GM23338 (cell line): ENCODE measurements around the gene TOMM40. TPM values are rescaled to one million over a fixed set of nuclear protein-coding genes. Genes with fewer than 3 reads are reported as not detected.

Experiments
- ATAC-seq: fragments of 200-7000 bp; cut with Tn5 transposase; 3 replicates; pipeline ENCODE4 v1.9.1; 2020
- DNase-seq: peaks from one replicate; pipeline ENCODE4 v3.0.0-alpha.2; 2015; ENCODE audit warnings: low spot score
- H2AFZ ChIP-seq: fragments of 200-600 bp; sonication (generic); 2 replicates; pipeline ENCODE4 v1.8.0; 2016; ENCODE audit warnings: antibody characterized with exemption, mild to moderate bottlenecking, moderate library complexity
- H3F3A ChIP-seq: fragments of 200-600 bp; sonication (generic); replicated peaks from 2 replicates; pipeline ENCODE4 v1.8.0; 2017; ENCODE audit warnings: antibody characterized with exemption, mixed run types, low read depth
- H3K27ac ChIP-seq: fragments of 200-600 bp; sonication (generic); 2 replicates; pipeline ENCODE4 v1.6.1; 2016; ENCODE audit warnings: low read depth
- H3K27me3 ChIP-seq: fragments of 200-600 bp; sonication (generic); 2 replicates; pipeline ENCODE4 v1.8.0; 2016; ENCODE audit warnings: mild to moderate bottlenecking, mixed run types, moderate library complexity; ENCODE audit not compliant: insufficient read depth
- H3K36me3 ChIP-seq: fragments of 200-600 bp; sonication (generic); 2 replicates; pipeline ENCODE4 v1.8.0; 2016; ENCODE audit warnings: mild to moderate bottlenecking; ENCODE audit not compliant: insufficient read depth
- H3K4me1 ChIP-seq: fragments of 200-600 bp; sonication (generic); 2 replicates; pipeline ENCODE4 v1.8.0; 2016; ENCODE audit warnings: mild to moderate bottlenecking, moderate library complexity; ENCODE audit not compliant: insufficient read depth
- H3K4me2 ChIP-seq: fragments of 200-600 bp; sonication (generic); 2 replicates; pipeline ENCODE4 v1.7.1; 2017; ENCODE audit warnings: mixed run types
- H3K4me3 ChIP-seq: fragments of 200-600 bp; sonication (generic); 2 replicates; pipeline ENCODE4 v1.6.1; 2016; ENCODE audit warnings: mixed run types
- H3K79me2 ChIP-seq: fragments of 200-600 bp; sonication (generic); replicated peaks from 2 replicates; pipeline ENCODE4 v1.8.0; 2017; ENCODE audit warnings: mild to moderate bottlenecking; ENCODE audit not compliant: insufficient read depth
- H3K9me2 ChIP-seq: fragments of 200-600 bp; sonication (generic); 2 replicates; pipeline ENCODE4 v1.8.0; 2017; ENCODE audit not compliant: insufficient read depth
- H4K20me1 ChIP-seq: fragments of 200-600 bp; sonication (generic); replicated peaks from 2 replicates; pipeline ENCODE4 v1.8.0; 2017; ENCODE audit warnings: mild to moderate bottlenecking; ENCODE audit not compliant: insufficient read depth
- H3K27ac Mint-ChIP-seq: 2 replicates; pipeline ENCODE4 v1.8.0; 2020; ENCODE audit warnings: inconsistent platforms, mild to moderate bottlenecking, moderate library complexity, mixed read lengths
- H3K27me3 Mint-ChIP-seq: 3 replicates; pipeline ENCODE4 v1.8.0; 2022; ENCODE audit warnings: low read depth, mild to moderate bottlenecking, moderate library complexity, mixed read lengths, inconsistent platforms; ENCODE audit not compliant: insufficient read depth, poor library complexity
- H3K36me3 Mint-ChIP-seq: 3 replicates; pipeline ENCODE4 v1.8.0; 2021; ENCODE audit warnings: low read depth, mild to moderate bottlenecking, inconsistent platforms, moderate library complexity, mixed read lengths
- H3K4me1 Mint-ChIP-seq: 3 replicates; pipeline ENCODE4 v1.8.0; 2020; ENCODE audit warnings: mild to moderate bottlenecking, inconsistent platforms, mixed read lengths
- H3K4me3 Mint-ChIP-seq: 3 replicates; pipeline ENCODE4 v1.8.0; 2021; ENCODE audit warnings: moderate library complexity, mild to moderate bottlenecking, inconsistent platforms, mixed read lengths
- H3K9me3 Mint-ChIP-seq: 3 replicates; pipeline ENCODE4 v1.8.0; 2020; ENCODE audit warnings: moderate library complexity, mild to moderate bottlenecking, inconsistent platforms, mixed read lengths
- CREB1 ChIP-seq: fragments of 250-450 bp; sonication (Bioruptor Pico); IDR thresholded peaks from 2 replicates; pipeline ENCODE4 v1.5.0; 2020; ENCODE audit warnings: low read depth, mild to moderate bottlenecking, moderate library complexity
- EZH2 ChIP-seq: fragments of 200-600 bp; sonication (generic); IDR thresholded peaks from one replicate; pipeline ENCODE4 v1.8.0; 2017; ENCODE audit warnings: antibody characterized with exemption, mild to moderate bottlenecking, low read depth; ENCODE audit not compliant: unreplicated experiment
- EZH2phosphoT487 ChIP-seq: fragments of 200-600 bp; sonication (generic); IDR thresholded peaks from one replicate; pipeline ENCODE4 v1.8.1; 2018; ENCODE audit warnings: antibody characterized with exemption; ENCODE audit not compliant: unreplicated experiment
- JUNB ChIP-seq: IDR thresholded peaks from one replicate; pipeline ENCODE4 v1.6.1; 2016; ENCODE audit warnings: antibody characterized with exemption; ENCODE audit not compliant: unreplicated experiment
- NANOG ChIP-seq: IDR thresholded peaks from 2 replicates; pipeline ENCODE4 v1.6.1; 2016; ENCODE audit warnings: antibody characterized with exemption, borderline replicate concordance
- ZNF114 ChIP-seq: fragments of 250-450 bp; sonication (Bioruptor Pico); IDR thresholded peaks from 2 replicates; pipeline ENCODE4 v1.5.0; 2020; ENCODE audit warnings: mild to moderate bottlenecking, moderate library complexity
- ZNF331 ChIP-seq: fragments of 250-450 bp; sonication (Bioruptor Pico); IDR thresholded peaks from 2 replicates; pipeline ENCODE4 v1.5.0; 2020; ENCODE audit warnings: low read depth, mild to moderate bottlenecking, moderate library complexity
- polyA plus RNA-seq: library from polyadenylated mRNA; unstranded; fragments of >200 nt; fragmentation: Nextera tagmentation; extraction: Ambion mirVana; gene quantifications from 2 replicates; pipeline ENCODE4 v1.2.1, GENCODE V29; 2016
- total RNA-seq: library from RNA; depleted of rRNA; stranded (reverse); fragments of >200 nt; shearing (Covaris generic); gene quantifications from 2 replicates; pipeline ENCODE4 v1.2.3, GENCODE V29; 2014
- TF ChIP-seq, protein P1 (sequence below), 2 experiments: fragments of 200-600 bp in 1 of 2; sonication (generic) in 1 of 2; conservative IDR thresholded peaks; 2 replicates each; pipeline versions ENCODE4 v1.5.1 to v1.6.1; 2016 to 2017; ENCODE audit warnings: antibody characterized with exemption in 2 of 2, low read depth in 2 of 2, mild to moderate bottlenecking in 2 of 2, moderate library complexity in 1 of 2
- TF ChIP-seq, protein P2 (sequence below): IDR thresholded peaks from one replicate; pipeline ENCODE4 v1.6.1; 2018; ENCODE audit warnings: antibody characterized with exemption; ENCODE audit not compliant: unreplicated experiment

TOMM40 gene
- total and polyA plus RNA-seq, 2 experiments from 2014 or later: 142 to 273 TPM

DNA sequence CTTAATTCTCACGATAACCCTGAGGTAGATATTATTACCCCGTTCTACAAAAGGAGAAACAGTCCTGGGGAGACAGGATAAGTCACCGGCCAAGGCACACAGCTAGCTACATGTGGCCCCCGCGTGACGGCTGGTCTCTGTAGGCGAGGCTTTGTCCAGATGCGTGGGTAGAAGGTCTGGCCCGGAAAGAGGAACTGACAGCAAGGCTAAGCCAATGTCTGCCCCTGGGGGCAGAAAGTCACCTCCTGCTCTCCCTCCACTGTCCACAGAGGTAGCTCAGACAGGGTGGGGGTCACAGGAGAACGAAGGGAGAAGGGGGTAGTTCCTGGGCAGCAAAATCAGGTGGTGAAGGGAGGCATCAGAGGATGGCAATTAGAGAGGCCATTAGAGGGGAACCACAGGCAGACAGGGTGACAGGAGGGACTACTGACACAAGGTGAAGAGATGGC, 52.8 kb downstream of the TOMM40 start:
- Histone ChIP-seq H2AFZ (no peak overlapping the region), H3K27me3 (no peaks in the 10 kb centered on the region), H3K4me1 (no peaks in the 10 kb centered on the region), H3K36me3 (no peaks in the 10 kb centered on the region), H3F3A (no peaks in the 10 kb centered on the region), H3K4me3 (no peak overlapping the region), H3K27ac (no peak overlapping the region), H4K20me1 (no peaks in the 10 kb centered on the region), H3K9me2 (no peaks in the 10 kb centered on the region), H3K4me2 (no peak overlapping the region), H3K79me2 (no peaks in the 10 kb centered on the region)
- no peak overlapping the region for H3K27ac Mint-ChIP-seq
- no peak overlapping the region for H3K4me3 Mint-ChIP-seq
- H3K4me1 Mint-ChIP-seq: no peaks in the 10 kb centered on the region
- H3K36me3 Mint-ChIP-seq: no peaks in the 10 kb centered on the region; the same call in 2 of the 3 replicates
- peaks cover 12% of the 10 kb centered on the region for H3K27me3 Mint-ChIP-seq
- no peak; the same call in 2 of the 3 replicates for ATAC-seq
- TF ChIP-seq NANOG (no peak), EZH2phosphoT487 (no peak), EZH2 (no peak), CREB1 (CRISPR knock-in tag) (no peak), ZNF114 (CRISPR knock-in tag) (no peak), ZNF331 (CRISPR knock-in tag) (no peak)
- TF ChIP-seq, protein P1, sequence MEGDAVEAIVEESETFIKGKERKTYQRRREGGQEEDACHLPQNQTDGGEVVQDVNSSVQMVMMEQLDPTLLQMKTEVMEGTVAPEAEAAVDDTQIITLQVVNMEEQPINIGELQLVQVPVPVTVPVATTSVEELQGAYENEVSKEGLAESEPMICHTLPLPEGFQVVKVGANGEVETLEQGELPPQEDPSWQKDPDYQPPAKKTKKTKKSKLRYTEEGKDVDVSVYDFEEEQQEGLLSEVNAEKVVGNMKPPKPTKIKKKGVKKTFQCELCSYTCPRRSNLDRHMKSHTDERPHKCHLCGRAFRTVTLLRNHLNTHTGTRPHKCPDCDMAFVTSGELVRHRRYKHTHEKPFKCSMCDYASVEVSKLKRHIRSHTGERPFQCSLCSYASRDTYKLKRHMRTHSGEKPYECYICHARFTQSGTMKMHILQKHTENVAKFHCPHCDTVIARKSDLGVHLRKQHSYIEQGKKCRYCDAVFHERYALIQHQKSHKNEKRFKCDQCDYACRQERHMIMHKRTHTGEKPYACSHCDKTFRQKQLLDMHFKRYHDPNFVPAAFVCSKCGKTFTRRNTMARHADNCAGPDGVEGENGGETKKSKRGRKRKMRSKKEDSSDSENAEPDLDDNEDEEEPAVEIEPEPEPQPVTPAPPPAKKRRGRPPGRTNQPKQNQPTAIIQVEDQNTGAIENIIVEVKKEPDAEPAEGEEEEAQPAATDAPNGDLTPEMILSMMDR (conservative IDR thresholded peaks at IDR 0.05; ENCODE audit: low read depth in 2 of 2): no peak
- TF ChIP-seq, protein P2, sequence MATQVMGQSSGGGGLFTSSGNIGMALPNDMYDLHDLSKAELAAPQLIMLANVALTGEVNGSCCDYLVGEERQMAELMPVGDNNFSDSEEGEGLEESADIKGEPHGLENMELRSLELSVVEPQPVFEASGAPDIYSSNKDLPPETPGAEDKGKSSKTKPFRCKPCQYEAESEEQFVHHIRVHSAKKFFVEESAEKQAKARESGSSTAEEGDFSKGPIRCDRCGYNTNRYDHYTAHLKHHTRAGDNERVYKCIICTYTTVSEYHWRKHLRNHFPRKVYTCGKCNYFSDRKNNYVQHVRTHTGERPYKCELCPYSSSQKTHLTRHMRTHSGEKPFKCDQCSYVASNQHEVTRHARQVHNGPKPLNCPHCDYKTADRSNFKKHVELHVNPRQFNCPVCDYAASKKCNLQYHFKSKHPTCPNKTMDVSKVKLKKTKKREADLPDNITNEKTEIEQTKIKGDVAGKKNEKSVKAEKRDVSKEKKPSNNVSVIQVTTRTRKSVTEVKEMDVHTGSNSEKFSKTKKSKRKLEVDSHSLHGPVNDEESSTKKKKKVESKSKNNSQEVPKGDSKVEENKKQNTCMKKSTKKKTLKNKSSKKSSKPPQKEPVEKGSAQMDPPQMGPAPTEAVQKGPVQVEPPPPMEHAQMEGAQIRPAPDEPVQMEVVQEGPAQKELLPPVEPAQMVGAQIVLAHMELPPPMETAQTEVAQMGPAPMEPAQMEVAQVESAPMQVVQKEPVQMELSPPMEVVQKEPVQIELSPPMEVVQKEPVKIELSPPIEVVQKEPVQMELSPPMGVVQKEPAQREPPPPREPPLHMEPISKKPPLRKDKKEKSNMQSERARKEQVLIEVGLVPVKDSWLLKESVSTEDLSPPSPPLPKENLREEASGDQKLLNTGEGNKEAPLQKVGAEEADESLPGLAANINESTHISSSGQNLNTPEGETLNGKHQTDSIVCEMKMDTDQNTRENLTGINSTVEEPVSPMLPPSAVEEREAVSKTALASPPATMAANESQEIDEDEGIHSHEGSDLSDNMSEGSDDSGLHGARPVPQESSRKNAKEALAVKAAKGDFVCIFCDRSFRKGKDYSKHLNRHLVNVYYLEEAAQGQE: no peak
- H3K9me3 Mint-ChIP-seq: no peaks in the 10 kb centered on the region; the same call in 2 of the 3 replicates
- no peak for DNase-seq

DNA sequence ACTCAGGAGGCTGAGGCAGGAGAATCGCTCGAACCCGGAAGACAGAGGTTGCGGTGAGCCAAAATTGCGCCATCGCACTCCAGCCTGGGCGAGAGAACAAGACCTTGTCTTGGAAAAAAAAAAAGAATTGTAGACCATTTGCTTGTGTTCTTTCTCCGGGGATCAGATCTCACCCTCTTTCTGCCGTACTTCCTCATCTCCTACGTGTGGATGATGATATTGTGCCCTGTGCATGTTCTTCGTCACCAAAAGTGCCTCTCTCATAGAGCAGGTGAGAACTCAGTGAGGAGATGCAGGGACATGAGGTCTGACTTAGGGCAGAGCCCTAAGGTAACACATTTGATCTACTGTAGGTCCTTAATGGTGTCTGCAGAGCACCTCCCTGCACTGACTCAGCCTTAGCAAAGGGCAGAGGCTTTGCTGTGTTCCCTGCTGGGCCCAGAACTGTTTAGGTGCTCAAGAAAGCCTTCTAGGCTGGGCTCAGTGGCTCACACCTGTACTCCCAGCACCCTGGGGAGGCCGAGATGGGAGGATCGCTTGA, 56.1 kb downstream of the TOMM40 start:
- Mint-ChIP-seq H3K27ac (no peak overlapping the region), H3K36me3 (no peaks in the 10 kb centered on the region; the same call in 2 of the 3 replicates), H3K27me3 (peaks cover 9% of the 10 kb centered on the region), H3K4me1 (0 out of 3 replicates have a peak, but pooled peaks cover 2% of the 10 kb centered on the region), H3K4me3 (no peak overlapping the region), H3K9me3 (no peaks in the 10 kb centered on the region; the same call in 2 of the 3 replicates)
- ATAC-seq: no peak
- Histone ChIP-seq H3K27me3 (no peaks in the 10 kb centered on the region), H3K4me3 (no peak overlapping the region), H3K36me3 (no peaks in the 10 kb centered on the region), H3K27ac (no peak overlapping the region), H3K4me2 (no peak overlapping the region), H3K9me2 (no peaks in the 10 kb centered on the region), H4K20me1 (no peaks in the 10 kb centered on the region), H3F3A (peaks cover 4% of the 10 kb centered on the region; the same call in 1 of the 2 replicates), H3K4me1 (no peaks in the 10 kb centered on the region), H3K79me2 (no peaks in the 10 kb centered on the region), H2AFZ (no peak overlapping the region)
- no peak for DNase-seq
- TF ChIP-seq JUNB (no peak), ZNF331 (CRISPR knock-in tag) (no peak), NANOG (no peak)
